NB4 (cell line): ENCODE data around the gene SMARCA2.

Experiments used
- CTCF ChIP-seq: IDR thresholded peaks from one replicate; pipeline ENCODE4 v1.5.1; 2012; ENCODE audit warnings: low read depth, low read length
- POLR2A ChIP-seq: IDR thresholded peaks from 2 replicates; pipeline ENCODE4 v1.6.1; 2011; ENCODE audit warnings: mild to moderate bottlenecking; ENCODE audit not compliant: insufficient read length; ENCODE audit errors: extremely low read depth

- no peak for TF ChIP-seq CTCF
- no peak for TF ChIP-seq POLR2A
Measured at GRCh38 chr9:2023532-2023931, 8.4 kb downstream of the SMARCA2 start.
